GM12875 (cell line): ENCODE results near the gene POLR3G.

Experiments
- H3K4me3 ChIP-seq: one replicate; pipeline ENCODE4 v1.5.1; 2011; ENCODE audit warnings: low read depth, low read length, control low read depth
- CTCF ChIP-seq: IDR thresholded peaks from 2 replicates; pipeline ENCODE4 v1.5.1; 2011; ENCODE audit warnings: low read depth, mild to moderate bottlenecking, control low read depth, inconsistent platforms, low read length, moderate library complexity, borderline replicate concordance; ENCODE audit not compliant: insufficient read depth

Gene POLR3G

DNA sequence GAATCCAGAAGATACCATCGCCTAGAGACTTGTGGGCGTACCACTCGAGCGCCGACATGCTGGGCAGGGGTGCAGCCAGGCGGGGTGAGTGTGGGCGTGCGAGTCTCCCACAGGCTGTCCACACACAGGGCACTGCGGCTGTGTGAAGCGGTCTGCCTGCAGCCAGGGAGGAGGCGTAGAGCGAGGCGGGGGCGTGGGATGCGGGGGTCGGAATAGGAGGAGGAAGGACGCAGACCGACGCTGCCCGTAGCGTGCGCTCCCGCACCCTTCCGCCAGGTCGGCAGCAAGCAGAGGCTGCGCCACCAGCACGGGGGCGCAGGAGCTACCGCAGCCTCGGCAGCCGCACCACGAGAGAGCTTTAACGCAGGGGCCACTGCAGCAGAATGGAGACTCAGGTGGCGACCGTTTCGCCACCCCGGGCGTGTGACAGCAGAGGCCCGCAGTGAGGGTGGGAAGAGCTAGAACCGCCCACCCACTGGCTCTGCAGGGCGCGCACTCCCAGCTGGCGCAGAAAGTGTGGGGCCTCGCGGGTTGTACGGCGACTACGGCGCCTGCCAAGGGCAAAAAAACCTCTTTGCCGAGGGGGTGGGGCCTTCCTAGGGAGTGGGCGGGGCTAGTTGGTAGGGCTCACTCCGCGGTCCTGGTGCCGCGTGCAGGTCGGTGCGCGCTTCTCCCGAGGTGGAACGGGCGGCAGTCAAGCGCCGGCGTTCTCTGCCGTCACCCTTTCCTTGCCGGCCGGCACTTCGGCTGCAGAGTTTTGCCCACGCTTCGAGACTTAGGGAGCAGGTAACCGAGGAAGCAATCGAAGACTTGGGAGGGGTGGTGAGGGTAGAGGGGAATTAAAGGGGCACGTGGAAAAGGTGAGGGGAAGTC lies at the start of gene POLR3G, which contains the start of gene MBLAC2:
TSS of gene POLR3G (plus strand) at position 630 of the 873 bp plus-strand sequence. CDS start 10,704 bp downstream, outside the sequence.
TSS of gene MBLAC2 (minus strand) at position 537 of the 873 bp plus-strand sequence. CDS start at position 58, 479 bp downstream.
- TF ChIP-seq CTCF, result peak; percentile 54
- peak within 1 kb of the TSS; percentile 82 for H3K4me3 ChIP-seq

DNA sequence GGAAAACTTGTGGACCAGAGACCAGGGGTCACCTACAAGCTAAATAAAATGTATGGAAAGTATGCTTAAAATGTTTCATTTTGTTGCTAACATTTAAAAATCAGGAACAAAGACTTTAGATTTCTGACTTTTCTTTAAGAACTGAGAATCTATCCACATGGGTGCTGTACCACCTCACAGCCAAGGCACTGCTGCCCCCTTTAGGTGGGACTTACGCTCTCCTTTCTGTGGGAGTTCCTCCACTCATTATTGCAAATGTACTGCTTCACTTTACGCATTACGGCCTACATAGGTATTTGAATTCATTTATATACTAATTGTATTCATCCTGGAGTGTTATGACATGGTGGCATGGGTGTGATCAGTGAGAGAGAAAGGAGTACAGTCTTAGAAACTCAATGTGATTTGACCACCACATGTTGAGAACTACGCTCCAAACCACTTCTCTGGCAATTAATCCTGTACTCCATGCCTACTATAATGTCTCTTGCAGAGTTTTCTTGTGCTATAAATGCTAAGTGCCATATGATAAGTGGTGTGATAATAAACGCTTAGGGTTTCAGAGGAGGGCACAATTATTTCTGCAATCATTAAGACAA lies 40.4 kb upstream of the POLR3G start:
- TF ChIP-seq CTCF, result peak; percentile 60; the same call in 1 of the 2 replicates
- H3K4me3 ChIP-seq, result no peak overlapping the region

DNA sequence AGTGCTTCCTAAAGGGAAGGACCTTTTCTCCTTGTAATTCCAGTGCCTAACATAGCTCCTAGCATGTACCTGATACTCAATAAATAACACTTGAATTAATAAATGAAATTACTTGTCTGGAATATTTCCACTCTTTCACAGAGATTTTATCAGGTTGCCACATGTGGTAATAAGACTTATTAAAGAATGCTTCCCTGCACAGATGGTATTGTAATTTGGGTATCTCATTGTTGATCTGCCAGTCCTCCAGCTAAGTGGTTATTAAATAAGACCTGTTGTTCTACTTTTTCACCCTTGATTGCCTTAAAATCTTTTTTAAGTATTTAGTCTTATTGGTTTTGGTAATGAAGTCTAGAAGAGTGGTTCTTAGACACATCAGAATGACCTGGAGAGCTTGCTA lies 37.0 kb upstream of the POLR3G start:
- no peak for TF ChIP-seq CTCF
- H3K4me3 ChIP-seq, result no peak overlapping the region

DNA sequence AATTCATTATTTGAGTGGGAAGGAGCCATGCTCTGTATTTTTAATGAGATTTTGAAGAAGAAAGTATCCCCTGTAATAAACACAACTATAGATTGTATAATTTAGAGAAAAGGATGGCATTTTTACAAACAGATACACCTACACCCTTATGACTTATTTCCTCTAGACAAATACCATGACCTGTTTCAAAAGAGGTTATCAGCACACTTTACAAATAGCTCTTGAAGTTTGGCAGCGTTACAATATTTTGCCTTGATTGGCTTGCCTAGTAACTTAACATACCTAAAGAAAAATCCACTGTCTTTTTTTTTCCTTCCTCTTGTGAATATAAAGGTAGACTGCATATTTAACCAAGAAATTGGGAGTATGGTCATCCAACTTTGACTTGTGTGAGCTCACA lies 36.6 kb upstream of the POLR3G start:
- TF ChIP-seq CTCF, result no peak

GRCh38 chr5:90440644-90441043 lies 34.0 kb upstream of the POLR3G start:
- no peak overlapping the region for H3K4me3 ChIP-seq
- TF ChIP-seq CTCF, result no peak

More for the DNA sequence above, 36.6 kb upstream of the POLR3G start:
- no peak overlapping the region for H3K4me3 ChIP-seq

- no peak for TF ChIP-seq CTCF
- no peak overlapping the region for H3K4me3 ChIP-seq
These were observed 27.7 kb upstream of the POLR3G start for GRCh38 chr5:90446961-90447360.

GRCh38 chr5:90461288-90461687 lies 13.4 kb upstream of the POLR3G start:
- H3K4me3 ChIP-seq, result no peak overlapping the region
- TF ChIP-seq CTCF, result no peak
